H9 (cell line): ENCODE results near the gene MXD3. TPM values are rescaled to one million over a fixed set of nuclear protein-coding genes. Genes with fewer than 3 reads are reported as not detected.

ENCODE experiments used
- DNase-seq: peaks from one replicate; pipeline ENCODE4 v3.0.0-alpha.2; 2017
- H2AFZ ChIP-seq: one replicate; pipeline ENCODE4 v1.6.1; 2013; ENCODE audit warnings: mild to moderate bottlenecking, low read length, control low read depth, moderate library complexity
- H2AK5ac ChIP-seq: 2 replicates; pipeline ENCODE4 v1.6.1; 2013; ENCODE audit warnings: low read length, control low read depth, mixed read lengths; ENCODE audit not compliant: insufficient read length
- H2BK120ac ChIP-seq: one replicate; pipeline ENCODE4 v1.6.1; 2013; ENCODE audit warnings: low read depth, mild to moderate bottlenecking, low read length, control low read depth, inconsistent platforms; ENCODE audit not compliant: poor library complexity, severe bottlenecking
- H2BK12ac ChIP-seq: 2 replicates; pipeline ENCODE4 v1.6.1; 2013; ENCODE audit warnings: low read length, control low read depth, mixed read lengths, low read depth; ENCODE audit not compliant: insufficient read length
- H2BK15ac ChIP-seq: 2 replicates; pipeline ENCODE4 v1.6.1; 2013; ENCODE audit warnings: low read depth, low read length, control low read depth
- H2BK20ac ChIP-seq: one replicate; pipeline ENCODE4 v1.6.1; 2013; ENCODE audit warnings: low read depth, mild to moderate bottlenecking, low read length, control low read depth, inconsistent platforms; ENCODE audit not compliant: poor library complexity, severe bottlenecking
- H2BK5ac ChIP-seq: 2 replicates; pipeline ENCODE4 v1.6.1; 2013; ENCODE audit warnings: low read length, control low read depth, mixed read lengths; ENCODE audit not compliant: insufficient read length
- H3K14ac ChIP-seq: 2 replicates; pipeline ENCODE4 v1.6.1; 2013; ENCODE audit warnings: low read length, control low read depth; ENCODE audit not compliant: insufficient read depth
- H3K18ac ChIP-seq: 2 replicates; pipeline ENCODE4 v1.6.1; 2013; ENCODE audit warnings: low read depth, mild to moderate bottlenecking, mixed read lengths, low read length, control low read depth; ENCODE audit not compliant: insufficient read length
- H3K23ac ChIP-seq: 2 replicates; pipeline ENCODE4 v1.6.1; 2013; ENCODE audit warnings: low read length, control low read depth, mixed read lengths, low read depth; ENCODE audit not compliant: insufficient read length
- H3K23me2 ChIP-seq: 2 replicates; pipeline ENCODE4 v1.6.1; 2013; ENCODE audit warnings: low read depth, mild to moderate bottlenecking, mixed read lengths, low read length, control low read depth; ENCODE audit not compliant: insufficient read length, poor library complexity, severe bottlenecking
- H3K27ac ChIP-seq: 2 replicates; pipeline ENCODE4 v1.5.1; 2013; ENCODE audit warnings: low read length, control low read depth, mixed read lengths, low read depth; ENCODE audit not compliant: insufficient read length
- H3K27me3 ChIP-seq: 2 replicates; pipeline ENCODE4 v1.6.1; 2013; ENCODE audit warnings: low read length, control low read depth, inconsistent platforms; ENCODE audit not compliant: insufficient read depth
- H3K4ac ChIP-seq: 2 replicates; pipeline ENCODE4 v1.6.1; 2013; ENCODE audit warnings: low read depth, mild to moderate bottlenecking, control low read depth, inconsistent platforms, low read length, moderate library complexity
- H3K4me1 ChIP-seq: 2 replicates; pipeline ENCODE4 v1.6.1; 2013; ENCODE audit warnings: low read length, control low read depth, inconsistent platforms; ENCODE audit not compliant: insufficient read depth
- H3K4me2 ChIP-seq: 2 replicates; pipeline ENCODE4 v1.6.1; 2013; ENCODE audit warnings: low read length, control low read depth, mixed read lengths; ENCODE audit not compliant: insufficient read length, insufficient read depth
- H3K56ac ChIP-seq: 2 replicates; pipeline ENCODE4 v1.6.1; 2013; ENCODE audit warnings: low read depth, mild to moderate bottlenecking, mixed read lengths, low read length, control low read depth; ENCODE audit not compliant: insufficient read length
- H3K79me1 ChIP-seq: 2 replicates; pipeline ENCODE4 v1.6.1; 2013; ENCODE audit warnings: low read depth, mild to moderate bottlenecking, moderate library complexity, low read length, control low read depth, inconsistent platforms; ENCODE audit not compliant: insufficient read depth, poor library complexity, severe bottlenecking
- H3K79me2 ChIP-seq: 2 replicates; pipeline ENCODE4 v1.6.1; 2013; ENCODE audit warnings: low read length, control low read depth, inconsistent platforms; ENCODE audit not compliant: insufficient read depth
- H3K9ac ChIP-seq: 2 replicates; pipeline ENCODE4 v1.6.1; 2013; ENCODE audit warnings: low read length, control low read depth, mixed read lengths; ENCODE audit not compliant: insufficient read length; ENCODE audit errors: extremely low read depth
- H3K9me3 ChIP-seq: one replicate; pipeline ENCODE4 v1.6.1; 2013; ENCODE audit warnings: low read depth, low read length, inconsistent platforms; ENCODE audit not compliant: control insufficient read depth
- H3T11ph ChIP-seq: one replicate; pipeline ENCODE4 v1.6.1; 2013; ENCODE audit warnings: mild to moderate bottlenecking, low read length, control low read depth, inconsistent platforms
- H4K20me1 ChIP-seq: one replicate; pipeline ENCODE4 v1.6.1; 2013; ENCODE audit not compliant: control insufficient read depth, insufficient read length, insufficient read depth
- H4K5ac ChIP-seq: 2 replicates; pipeline ENCODE4 v1.6.1; 2013; ENCODE audit warnings: low read depth, mild to moderate bottlenecking, mixed read lengths, low read length, control low read depth; ENCODE audit not compliant: insufficient read length
- H4K8ac ChIP-seq: replicated peaks from 2 replicates; pipeline ENCODE4 v1.6.1; 2013; ENCODE audit warnings: low read length, control low read depth, mixed read lengths, low read depth; ENCODE audit not compliant: insufficient read length
- H4K91ac ChIP-seq: 2 replicates; pipeline ENCODE4 v1.6.1; 2013; ENCODE audit warnings: low read depth, mild to moderate bottlenecking, moderate library complexity, mixed read lengths, low read length, control low read depth; ENCODE audit not compliant: insufficient read length
- H3K27ac Mint-ChIP-seq, 3 experiments: 2 replicates in 2 of 3; 3 replicates in 1 of 3; pipeline ENCODE4 v1.8.0; 2020 to 2021; ENCODE audit warnings: mixed read lengths in 3 of 3, mild to moderate bottlenecking in 1 of 3, moderate library complexity in 1 of 3
- H3K27me3 Mint-ChIP-seq: 2 replicates; pipeline ENCODE4 v1.8.0; 2021; ENCODE audit warnings: low read depth, mild to moderate bottlenecking, moderate library complexity, mixed read lengths
- H3K36me3 Mint-ChIP-seq, 3 experiments: 2 replicates in 2 of 3; 3 replicates in 1 of 3; pipeline ENCODE4 v1.8.0; 2020 to 2021; ENCODE audit warnings: low read depth in 3 of 3, mixed read lengths in 3 of 3; ENCODE audit not compliant: insufficient read depth in 1 of 3
- H3K4me1 Mint-ChIP-seq, 2 experiments: 2 replicates each; pipeline ENCODE4 v1.8.0; 2020; ENCODE audit warnings: mixed read lengths in 2 of 2
- H3K4me3 Mint-ChIP-seq, 2 experiments: 2 replicates in 1 of 2; 3 replicates in 1 of 2; pipeline ENCODE4 v1.8.0; 2020 to 2021; ENCODE audit warnings: mild to moderate bottlenecking in 2 of 2, mixed read lengths in 2 of 2, moderate library complexity in 1 of 2
- H3K9me3 Mint-ChIP-seq, 2 experiments: 2 replicates in 1 of 2; 3 replicates in 1 of 2; pipeline ENCODE4 v1.8.0; 2020; ENCODE audit warnings: mild to moderate bottlenecking in 2 of 2, mixed read lengths in 2 of 2, moderate library complexity in 1 of 2
- CTCF ChIP-seq: fragments of 200-600 bp; sonication (generic); conservative IDR thresholded peaks from 3 replicates; pipeline ENCODE4 v1.8.0; 2021; ENCODE audit warnings: antibody characterized with exemption, mild to moderate bottlenecking
- WGBS: extraction: QIAGEN DNeasy Blood & Tissue Kit; methylation state at CpG from one replicate; pipeline ENCODE4 v1.1.7; 2013; ENCODE audit warnings: missing lambda C conversion rate, low lambda C conversion rate, mixed read lengths; ENCODE audit not compliant: insufficient read length; ENCODE audit errors: extremely low coverage; 5-methylcytosine and 5-hydroxymethylcytosine counted together
- total RNA-seq: library from RNA; stranded (reverse); gene quantifications from 2 replicates; pipeline ENCODE4 v1.2.1, GENCODE V29; 2021

The MXD3 gene
- total RNA-seq, 1 experiment from 2014 or later: 9.8 TPM

DNA sequence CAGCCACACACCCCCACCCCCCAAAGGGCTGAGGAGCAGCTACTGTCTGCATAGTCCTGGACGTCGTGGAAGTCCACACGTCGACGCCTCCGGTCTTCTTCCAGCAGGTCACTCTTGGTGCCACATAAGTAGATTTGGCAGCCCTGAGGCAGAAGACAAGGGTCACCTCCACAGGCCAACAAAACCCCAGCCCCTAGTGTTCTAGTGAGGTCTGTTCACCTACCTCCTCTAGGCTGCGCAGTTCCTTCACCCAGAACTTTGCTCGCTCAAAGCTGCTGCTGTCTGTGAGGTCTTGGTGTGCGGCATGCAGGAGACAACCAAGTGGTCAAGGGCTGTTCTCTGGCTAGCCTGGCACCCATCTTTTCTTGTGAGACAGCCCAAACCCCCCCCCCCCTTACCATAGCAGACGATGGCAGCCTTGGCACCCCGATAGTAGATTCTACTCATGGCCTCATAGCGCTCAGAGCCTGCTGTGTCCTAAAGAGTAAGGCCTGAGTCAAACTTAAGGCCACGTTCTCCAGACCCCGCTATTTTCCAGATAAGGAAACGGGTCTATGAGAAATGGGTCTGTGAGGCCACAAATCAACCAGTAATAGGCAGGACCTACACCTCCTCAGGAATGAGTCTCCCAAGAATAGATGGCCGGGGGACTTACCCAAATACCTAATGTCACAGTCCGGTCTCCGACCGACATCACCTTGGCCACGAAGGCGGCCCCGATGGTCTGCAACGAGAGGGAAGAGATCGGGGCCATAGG is 9.2 kb downstream of the MXD3 start:
- peaks cover 36 to 52% of the 10 kb centered on the region in 2 experiments for H3K4me1 Mint-ChIP-seq
- H3K36me3 Mint-ChIP-seq: peaks cover 24 to 54% (median 27%) of the 10 kb centered on the region in 3 experiments
- H3K4ac ChIP-seq: no peak overlapping the region
- H2BK5ac ChIP-seq: no peak overlapping the region
- H4K5ac ChIP-seq: no peak overlapping the region
- H3K18ac ChIP-seq: no peak overlapping the region
- H3K9ac ChIP-seq: peak overlapping the region; percentile 6
- H3K27ac Mint-ChIP-seq: peak overlapping the region in 2 of 3 experiments; percentile 52 to 97; a peak in 3 of 7 replicates
- H3K79me2 ChIP-seq: peaks cover 9% of the 10 kb centered on the region; the same call in 1 of the 2 replicates
- DNase-seq: peak; percentile 53
- peaks cover 13% of the 10 kb centered on the region for H3K23me2 ChIP-seq
- H2BK120ac ChIP-seq: no peak overlapping the region
- H3K14ac ChIP-seq: no peak overlapping the region; the same call in 1 of the 2 replicates
- no peak overlapping the region for H2BK20ac ChIP-seq
- H2AFZ ChIP-seq: no peak overlapping the region
- no peak overlapping the region for H4K8ac ChIP-seq
- H2BK15ac ChIP-seq: no peak overlapping the region
- no peaks in the 10 kb centered on the region for H3K79me1 ChIP-seq
- H3K23ac ChIP-seq: no peak overlapping the region
- H3K56ac ChIP-seq: no peak overlapping the region
- no peak overlapping the region for H2AK5ac ChIP-seq
- no peaks in the 10 kb centered on the region for H3K27me3 ChIP-seq
- H3K9me3 ChIP-seq: no peaks in the 10 kb centered on the region
- WGBS: no CpG with 5 or more reads among the region's 24 CpGs
- H3K27ac ChIP-seq: no peak overlapping the region
- H3K4me3 Mint-ChIP-seq: peak overlapping the region; percentile 93 to 96
- no peaks in the 10 kb centered on the region for H3K4me1 ChIP-seq
- peaks cover 1% of the 10 kb centered on the region; the same call in 1 of the 2 replicates for H3K27me3 Mint-ChIP-seq
- peak overlapping the region; percentile 74 for H3K4me2 ChIP-seq
- H4K20me1 ChIP-seq: peaks cover 5% of the 10 kb centered on the region
- no peak; the same call in 2 of the 3 replicates for TF ChIP-seq CTCF
- H2BK12ac ChIP-seq: no peak overlapping the region
- H3T11ph ChIP-seq: no peak overlapping the region
- H3K9me3 Mint-ChIP-seq: no peaks in the 10 kb centered on the region
- H4K91ac ChIP-seq: no peak overlapping the region
